ENCODE data around the gene LRRC28. TPM values are rescaled to one million over a fixed set of nuclear protein-coding genes. Genes with fewer than 3 reads are reported as not detected.

Gene LRRC28
- total and polyA plus RNA-seq, 2 donors (not counting 1 experiment from before 2014, with no cell fraction given) = 20.1 to 23.8 TPM

DNA sequence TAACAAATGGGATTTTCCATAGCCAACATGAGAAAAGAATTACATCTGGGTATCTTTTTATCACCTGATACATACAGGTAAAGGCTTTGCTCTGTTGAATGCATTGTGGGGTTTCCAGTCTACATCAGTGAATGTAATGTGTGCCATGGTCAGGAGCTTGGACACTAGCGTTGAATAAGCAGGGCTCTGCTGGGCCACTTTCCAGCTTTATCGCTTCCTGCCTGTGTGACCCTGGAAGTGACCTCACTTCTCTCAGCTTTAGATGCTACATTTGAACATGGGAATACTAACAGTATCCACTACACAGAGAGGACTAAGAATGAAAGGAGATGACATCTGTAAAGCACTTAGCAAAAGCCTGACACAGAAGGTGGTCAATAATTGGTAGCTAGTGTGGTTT lies 42.0 kb upstream of the LRRC28 start:
- H3K27me3 ChIP-seq (ENCODE audit: control insufficient read depth, insufficient read depth, low read length) = no peaks in the 10 kb centered on the region
- H3K4me2 ChIP-seq (ENCODE audit: extremely low read depth, insufficient read depth, low read length) = no peak overlapping the region
- TF ChIP-seq, protein P1, sequence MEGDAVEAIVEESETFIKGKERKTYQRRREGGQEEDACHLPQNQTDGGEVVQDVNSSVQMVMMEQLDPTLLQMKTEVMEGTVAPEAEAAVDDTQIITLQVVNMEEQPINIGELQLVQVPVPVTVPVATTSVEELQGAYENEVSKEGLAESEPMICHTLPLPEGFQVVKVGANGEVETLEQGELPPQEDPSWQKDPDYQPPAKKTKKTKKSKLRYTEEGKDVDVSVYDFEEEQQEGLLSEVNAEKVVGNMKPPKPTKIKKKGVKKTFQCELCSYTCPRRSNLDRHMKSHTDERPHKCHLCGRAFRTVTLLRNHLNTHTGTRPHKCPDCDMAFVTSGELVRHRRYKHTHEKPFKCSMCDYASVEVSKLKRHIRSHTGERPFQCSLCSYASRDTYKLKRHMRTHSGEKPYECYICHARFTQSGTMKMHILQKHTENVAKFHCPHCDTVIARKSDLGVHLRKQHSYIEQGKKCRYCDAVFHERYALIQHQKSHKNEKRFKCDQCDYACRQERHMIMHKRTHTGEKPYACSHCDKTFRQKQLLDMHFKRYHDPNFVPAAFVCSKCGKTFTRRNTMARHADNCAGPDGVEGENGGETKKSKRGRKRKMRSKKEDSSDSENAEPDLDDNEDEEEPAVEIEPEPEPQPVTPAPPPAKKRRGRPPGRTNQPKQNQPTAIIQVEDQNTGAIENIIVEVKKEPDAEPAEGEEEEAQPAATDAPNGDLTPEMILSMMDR (conservative IDR thresholded peaks at IDR 0.05 in 1 of 2, IDR thresholded peaks at IDR 0.05 in 1 of 2; ENCODE audit: low read depth in 1 of 2, low read length in 2 of 2) = no peak
- TF ChIP-seq EZH2 (IDR thresholded peaks at IDR 0.05; ENCODE audit: low read length, missing control alignments) = no peak
- no peaks in the 10 kb centered on the region for H4K20me1 ChIP-seq (ENCODE audit: control insufficient read depth, extremely low read depth, insufficient read depth, low read length)
- H2AFZ ChIP-seq (ENCODE audit: low read length) = no peak overlapping the region
- DNase-seq (ENCODE audit: low read depth in 2 of 2) = no peak
- H3K27ac ChIP-seq (ENCODE audit: insufficient read depth, low read length) = no peak overlapping the region
- H3K9ac ChIP-seq (ENCODE audit: insufficient read depth, low read length) = no peak overlapping the region
- no peak overlapping the region for H3K4me3 ChIP-seq (replicated peaks in 1 of 4; ENCODE audit: control extremely low read depth in 1 of 4, insufficient read depth in 1 of 4, low read depth in 3 of 4, low read length in 4 of 4)
- H3K79me2 ChIP-seq (ENCODE audit: control insufficient read depth, insufficient read depth, low read length) = no peaks in the 10 kb centered on the region
- peaks cover 3% of the 10 kb centered on the region for H3K4me1 ChIP-seq (ENCODE audit: control insufficient read depth, extremely low read depth, insufficient read depth, low read length)
- no peaks in the 10 kb centered on the region for H3K9me3 ChIP-seq (ENCODE audit: control insufficient read depth, insufficient read depth, low read depth, low read length)
- no peaks in the 10 kb centered on the region for H3K36me3 ChIP-seq (ENCODE audit: control insufficient read depth, insufficient read depth, low read length)

DNA sequence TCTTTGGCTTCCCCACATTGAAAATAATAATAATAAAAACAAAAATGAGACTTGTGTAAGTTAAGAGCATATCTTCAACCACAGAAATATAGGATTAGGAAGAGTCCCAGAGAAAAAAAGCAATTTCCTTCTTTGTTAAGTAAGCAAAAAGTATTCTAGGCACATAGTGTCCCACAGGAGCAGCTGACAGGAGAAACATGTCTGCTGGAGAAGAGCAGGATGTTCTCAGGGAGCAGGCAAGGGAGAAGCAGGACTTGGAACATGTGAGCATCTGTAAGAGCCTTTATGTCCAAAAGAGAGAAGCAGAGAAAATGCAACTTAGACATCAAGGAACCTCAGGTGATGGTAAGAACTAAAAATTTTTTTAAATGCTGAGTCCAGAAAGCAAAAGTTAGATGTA lies 40.9 kb upstream of the LRRC28 start:
- TF ChIP-seq, protein P1 (conservative IDR thresholded peaks at IDR 0.05 in 1 of 2, IDR thresholded peaks at IDR 0.05 in 1 of 2; ENCODE audit: low read depth in 1 of 2, low read length in 2 of 2) = no peak
- TF ChIP-seq EZH2 (IDR thresholded peaks at IDR 0.05; ENCODE audit: low read length, missing control alignments) = no peak
- no peaks in the 10 kb centered on the region for H3K27me3 ChIP-seq (ENCODE audit: control insufficient read depth, insufficient read depth, low read length)
- H3K27ac ChIP-seq (ENCODE audit: insufficient read depth, low read length) = no peak overlapping the region
- no peaks in the 10 kb centered on the region for H3K79me2 ChIP-seq (ENCODE audit: control insufficient read depth, insufficient read depth, low read length)
- no peaks in the 10 kb centered on the region for H3K36me3 ChIP-seq (ENCODE audit: control insufficient read depth, insufficient read depth, low read length)
- no peak overlapping the region for H3K9ac ChIP-seq (ENCODE audit: insufficient read depth, low read length)
- H2AFZ ChIP-seq (ENCODE audit: low read length) = no peak overlapping the region
- no peak overlapping the region for H3K4me3 ChIP-seq (replicated peaks in 1 of 4; ENCODE audit: control extremely low read depth in 1 of 4, insufficient read depth in 1 of 4, low read depth in 3 of 4, low read length in 4 of 4)
- peaks cover 3% of the 10 kb centered on the region for H3K4me1 ChIP-seq (ENCODE audit: control insufficient read depth, extremely low read depth, insufficient read depth, low read length)
- no peaks in the 10 kb centered on the region for H3K9me3 ChIP-seq (ENCODE audit: control insufficient read depth, insufficient read depth, low read depth, low read length)
- H4K20me1 ChIP-seq (ENCODE audit: control insufficient read depth, extremely low read depth, insufficient read depth, low read length) = no peaks in the 10 kb centered on the region
- DNase-seq (ENCODE audit: low read depth in 2 of 2) = no peak
- no peak overlapping the region for H3K4me2 ChIP-seq (ENCODE audit: extremely low read depth, insufficient read depth, low read length)

DNA sequence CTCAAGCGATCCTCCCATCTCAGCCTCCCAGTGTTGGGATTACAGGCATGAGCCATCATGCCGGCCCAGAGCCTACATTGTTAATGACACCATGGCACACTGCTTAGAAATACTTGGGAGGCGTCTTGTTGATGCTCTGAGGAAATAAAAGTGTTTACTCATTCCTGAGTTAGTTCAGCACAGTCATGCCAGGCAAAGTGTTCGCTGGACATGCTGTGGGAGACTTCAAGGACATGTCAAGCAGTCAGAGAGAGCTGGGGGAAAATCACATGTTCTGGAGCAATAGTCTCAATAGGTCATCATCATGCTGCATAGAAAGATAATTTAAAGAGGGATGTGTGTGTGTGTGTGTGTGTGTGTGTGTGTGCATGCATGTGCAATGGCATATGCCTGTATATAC lies 39.4 kb upstream of the LRRC28 start:
- DNase-seq (ENCODE audit: low read depth in 2 of 2) = peak; percentile 7 to 32
- H4K20me1 ChIP-seq (ENCODE audit: control insufficient read depth, extremely low read depth, insufficient read depth, low read length) = no peaks in the 10 kb centered on the region
- no peaks in the 10 kb centered on the region for H3K27me3 ChIP-seq (ENCODE audit: control insufficient read depth, insufficient read depth, low read length)
- H2AFZ ChIP-seq (ENCODE audit: low read length) = no peak overlapping the region
- no peaks in the 10 kb centered on the region for H3K9me3 ChIP-seq (ENCODE audit: control insufficient read depth, insufficient read depth, low read depth, low read length)
- no peaks in the 10 kb centered on the region for H3K36me3 ChIP-seq (ENCODE audit: control insufficient read depth, insufficient read depth, low read length)
- no peak overlapping the region for H3K4me3 ChIP-seq (replicated peaks in 1 of 4; ENCODE audit: control extremely low read depth in 1 of 4, insufficient read depth in 1 of 4, low read depth in 3 of 4, low read length in 4 of 4)
- H3K4me2 ChIP-seq (ENCODE audit: extremely low read depth, insufficient read depth, low read length) = no peak overlapping the region
- TF ChIP-seq, protein P1 (conservative IDR thresholded peaks at IDR 0.05 in 1 of 2, IDR thresholded peaks at IDR 0.05 in 1 of 2; ENCODE audit: low read depth in 1 of 2, low read length in 2 of 2) = no peak
- TF ChIP-seq EZH2 (IDR thresholded peaks at IDR 0.05; ENCODE audit: low read length, missing control alignments) = no peak
- H3K4me1 ChIP-seq (ENCODE audit: control insufficient read depth, extremely low read depth, insufficient read depth, low read length) = peaks cover 3% of the 10 kb centered on the region
- H3K27ac ChIP-seq (ENCODE audit: insufficient read depth, low read length) = no peak overlapping the region
- no peaks in the 10 kb centered on the region for H3K79me2 ChIP-seq (ENCODE audit: control insufficient read depth, insufficient read depth, low read length)
- no peak overlapping the region for H3K9ac ChIP-seq (ENCODE audit: insufficient read depth, low read length)
